ENCODE data around the gene RC3H2. TPM values are rescaled to one million over a fixed set of nuclear protein-coding genes. Genes with fewer than 3 reads are reported as not detected.

RC3H2 gene
- total and polyA plus RNA-seq, 2 of the 8 experiments (the other 6 are each of a cell fraction or from before 2014, with no cell fraction given), result 11.2 to 38.4 TPM

GRCh38 chr9:122844137-122844536 lies 61.0 kb downstream of the RC3H2 start:
- Histone ChIP-seq H4K5ac (ENCODE audit: insufficient read length, low read depth, low read length) (no peak overlapping the region), H2BK120ac (replicated peaks; ENCODE audit: low read depth, low read length) (no peak overlapping the region), H2BK15ac (ENCODE audit: low read length) (no peak overlapping the region), H4K91ac (replicated peaks; ENCODE audit: insufficient read length, low read length) (no peak overlapping the region), H3K27ac (ENCODE audit: low read depth, low read length) (no peak overlapping the region), H4K20me1 (replicated peaks in 1 of 2; ENCODE audit: control insufficient read depth in 1 of 2, insufficient read depth in 2 of 2, low read length in 2 of 2) (no peaks in the 10 kb centered on the region), H3K56ac (replicated peaks; ENCODE audit: insufficient read length, low read depth, low read length) (no peak overlapping the region), H2BK5ac (ENCODE audit: low read depth, low read length) (no peak overlapping the region), H3K27me3 (replicated peaks in 1 of 4; ENCODE audit: control insufficient read depth in 3 of 4, extremely low read depth in 1 of 4, insufficient read depth in 3 of 4, low read length in 3 of 4) (no peaks in the 10 kb centered on the region), H3K9ac (replicated peaks in 1 of 4; ENCODE audit: extremely low read depth in 1 of 4, low read depth in 3 of 4, low read length in 3 of 4) (no peak overlapping the region), H3K4me3 (ENCODE audit: extremely low read depth in 1 of 4, insufficient read depth in 2 of 4, low read depth in 3 of 4, low read length in 4 of 4) (no peak overlapping the region), H2AK5ac (ENCODE audit: low read depth, low read length) (no peak overlapping the region), H3K14ac (ENCODE audit: insufficient read length) (no peak overlapping the region), H3K4ac (replicated peaks; ENCODE audit: insufficient read length, low read depth, low read length) (no peak overlapping the region), H3K36me3 (ENCODE audit: control insufficient read depth in 2 of 4, insufficient read depth in 4 of 4, low read length in 3 of 4) (peaks cover under 1 to 18% (median 7%) of the 10 kb centered on the region in 4 experiments; a peak in 5 of 8 replicates), H3K4me1 (replicated peaks in 1 of 4; ENCODE audit: control insufficient read depth in 3 of 4, insufficient read depth in 4 of 4, low read length in 3 of 4) (no peaks in the 10 kb centered on the region), H3K9me3 (ENCODE audit: insufficient read depth in 2 of 2, low read depth in 1 of 2, low read length in 1 of 2) (peaks cover 3% of the 10 kb centered on the region in 2 experiments; a peak in 2 of 4 replicates), H3K4me2 (ENCODE audit: insufficient read depth in 1 of 2, low read depth in 2 of 2, low read length in 2 of 2) (no peak overlapping the region), H2AFZ (ENCODE audit: low read length) (no peak overlapping the region), H2BK20ac (ENCODE audit: low read length) (no peak overlapping the region), H4K8ac (ENCODE audit: extremely low read depth, insufficient read depth, low read length) (no peak overlapping the region), H3K18ac (ENCODE audit: extremely low read depth, low read length) (no peak overlapping the region), H3K23ac (ENCODE audit: insufficient read length) (no peak overlapping the region), H2BK12ac (ENCODE audit: low read depth, low read length) (no peak overlapping the region), H3K23me2 (ENCODE audit: low read depth, low read length) (no peaks in the 10 kb centered on the region), H3K79me2 (ENCODE audit: control insufficient read depth in 1 of 2, insufficient read depth in 2 of 2, low read length in 2 of 2) (no peaks in the 10 kb centered on the region), H3K79me1 (ENCODE audit: low read depth, low read length) (no peaks in the 10 kb centered on the region)
- WGBS, 2 experiments (ENCODE audit: extremely low coverage in 1 of 2, insufficient coverage in 1 of 2, insufficient read length in 1 of 2, insufficient replicate concordance in 2 of 2, low coverage in 1 of 2, low lambda C conversion rate in 2 of 2, missing lambda C conversion rate in 1 of 2), result 100% methylated on average over 1 of the region's 1 CpG; no CpG with 5 or more reads in 1 of the 2 experiments
- CTCF ChIA-PET (ENCODE audit: partially characterized antibody), result interaction anchor here (1.7 kb wide), 1 partner anchor 9 kb away, joined by 6 read pairs; no protein-coding TSS in a partner anchor
- FAIRE-seq, result no peak
- POLR2A ChIA-PET (ENCODE audit: partially characterized antibody), result interaction anchor here (1.2 to 1.9 kb wide), 2 partner anchors 9 to 69 kb away, joined by 3 to 7 read pairs; partner anchors contain the start of gene ZBTB6
- no peak for DNase-seq (ENCODE audit: low read depth in 1 of 2, low spot score in 2 of 2)
- TF ChIP-seq CBX8 (IDR thresholded peaks at IDR 0.05; ENCODE audit: borderline replicate concordance, low read depth, low read length) (no peak), E2F6 (IDR thresholded peaks at IDR 0.05) (no peak), SIN3A (conservative IDR thresholded peaks at IDR 0.05 in 1 of 2, IDR thresholded peaks at IDR 0.05 in 1 of 2; ENCODE audit: low read depth in 1 of 2, low read length in 2 of 2) (no peak), RXRA (IDR thresholded peaks at IDR 0.05; ENCODE audit: insufficient read depth, low read depth, low read length) (no peak), CHD1 (IDR thresholded peaks at IDR 0.05; ENCODE audit: low read depth, low read length) (no peak), KDM4A (IDR thresholded peaks at IDR 0.05; ENCODE audit: low read depth, low read length, severe bottlenecking) (no peak), PHF8 (conservative IDR thresholded peaks at IDR 0.05; ENCODE audit: low read depth, low read length) (no peak), YY1 (IDR thresholded peaks at IDR 0.05; ENCODE audit: low read depth, low read length) (no peak), CEBPB (IDR thresholded peaks at IDR 0.05; ENCODE audit: low read depth, low read length) (no peak), USF2 (IDR thresholded peaks at IDR 0.05; ENCODE audit: low read length) (no peak), TAF7 (optimal IDR thresholded peaks at IDR 0.05; ENCODE audit: borderline replicate concordance, low read depth, low read length) (no peak), JUND (IDR thresholded peaks at IDR 0.05; ENCODE audit: low read length) (no peak)
